NCI-H1436 (cell line): ENCODE results near the gene FAM53B.

Source experiments
- DNase-seq: peaks from one replicate; lab custom pipeline; 2025; lab: John Stamatoyannopoulos, UW

The FAM53B gene

DNA sequence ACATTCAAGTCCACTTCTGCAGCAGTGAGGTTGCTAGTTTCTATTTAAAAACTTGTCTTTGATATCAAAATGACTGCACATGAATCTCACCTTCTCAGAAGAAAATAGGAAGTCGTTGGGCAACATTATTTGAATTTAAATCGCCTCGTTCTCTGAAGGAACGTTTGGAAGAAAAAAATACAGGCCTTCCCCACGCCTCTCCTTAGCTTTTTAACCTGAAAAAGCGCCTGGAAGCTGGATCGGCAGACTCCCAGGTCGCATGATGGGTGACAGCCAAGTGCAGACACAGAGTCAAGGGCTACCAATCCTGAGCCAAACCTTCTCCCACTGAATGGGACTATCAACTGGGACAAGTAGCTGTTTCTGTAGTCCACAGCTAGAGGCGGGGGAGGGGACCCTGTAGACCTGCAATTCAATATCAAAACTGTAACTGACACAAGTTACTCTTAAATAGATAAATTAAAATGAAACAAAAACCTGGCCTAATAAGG, 2.2 kb downstream of the FAM53B start:
- DNase-seq, result no peak

DNA sequence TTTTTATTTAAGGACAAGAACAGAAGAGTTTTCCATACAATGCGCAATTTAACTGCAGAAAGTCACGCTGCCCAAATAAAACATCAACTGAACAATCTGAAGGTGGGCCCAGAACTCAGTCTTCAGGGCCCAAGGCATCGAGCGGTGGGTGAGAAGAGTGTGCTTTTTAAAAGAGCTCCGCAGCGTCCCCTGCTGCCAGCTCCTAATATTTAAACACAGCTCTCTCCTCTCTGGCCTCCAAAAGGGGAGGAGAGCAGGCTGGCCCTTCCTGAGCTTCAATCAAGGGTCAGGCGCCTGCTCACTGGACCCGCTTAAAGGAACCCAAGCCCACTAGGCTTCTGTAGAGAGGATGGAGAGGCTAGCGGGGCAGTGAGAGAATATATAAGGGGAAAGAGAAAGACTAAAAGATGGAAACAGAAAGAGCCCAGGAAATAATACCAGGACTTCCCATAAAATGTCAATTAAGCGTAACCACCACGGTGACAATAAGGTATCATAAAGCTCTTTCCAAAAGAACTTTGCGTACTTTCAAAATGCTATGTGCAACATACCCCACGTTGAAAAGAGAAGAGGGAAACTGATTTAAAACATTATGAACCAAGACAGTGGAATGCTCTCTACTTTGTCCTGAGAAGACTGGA, 2.8 kb downstream of the FAM53B start:
- DNase-seq, result peak; percentile 86

- no peak for DNase-seq
Observed at GRCh38 chr10:124740369-124741280, 3.6 kb downstream of the FAM53B start.

- no peak for DNase-seq
Observed at GRCh38 chr10:124739986-124740368, 4.2 kb downstream of the FAM53B start.

DNA sequence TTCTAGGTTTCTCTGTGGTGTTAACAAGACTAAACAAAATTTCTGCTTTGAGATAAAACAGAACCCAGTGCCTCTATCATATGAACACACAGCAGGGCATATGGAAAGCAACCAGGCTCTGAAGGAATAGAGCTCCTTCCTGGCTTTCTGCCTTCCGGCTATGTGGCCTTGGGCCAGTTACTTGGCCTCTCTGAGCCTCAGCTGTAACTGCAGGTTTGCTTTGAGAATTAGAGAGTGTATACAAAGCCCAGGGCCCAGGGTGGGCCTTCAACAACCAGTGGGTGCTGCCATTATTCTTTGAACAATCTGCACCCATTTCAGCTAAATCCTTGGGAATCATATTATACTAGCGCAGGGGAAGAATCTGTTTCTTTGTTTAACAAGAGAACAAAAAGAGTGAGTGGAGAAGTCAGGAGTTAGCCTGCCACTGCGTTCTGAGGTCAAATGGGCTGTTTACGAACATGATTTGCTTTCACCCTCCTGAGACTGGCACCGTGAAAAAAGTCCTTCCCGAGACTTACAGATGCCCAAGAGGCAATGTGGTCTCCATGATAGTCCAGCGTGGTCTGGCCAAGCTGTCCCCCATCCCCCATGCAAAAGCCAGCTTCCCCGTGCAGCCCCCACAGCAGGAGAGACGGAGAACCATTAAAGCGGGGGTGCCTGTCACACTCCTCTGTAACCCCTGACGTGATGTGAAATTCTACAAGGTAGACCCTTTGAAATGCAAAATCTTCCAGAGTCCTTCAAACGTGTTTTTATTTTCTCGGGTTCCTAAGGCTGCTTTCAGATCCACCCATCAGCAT, 4.9 kb downstream of the FAM53B start:
- no peak for DNase-seq

- no peak for DNase-seq
Observed at GRCh38 chr10:124738441-124738840, 5.7 kb downstream of the FAM53B start.

DNA sequence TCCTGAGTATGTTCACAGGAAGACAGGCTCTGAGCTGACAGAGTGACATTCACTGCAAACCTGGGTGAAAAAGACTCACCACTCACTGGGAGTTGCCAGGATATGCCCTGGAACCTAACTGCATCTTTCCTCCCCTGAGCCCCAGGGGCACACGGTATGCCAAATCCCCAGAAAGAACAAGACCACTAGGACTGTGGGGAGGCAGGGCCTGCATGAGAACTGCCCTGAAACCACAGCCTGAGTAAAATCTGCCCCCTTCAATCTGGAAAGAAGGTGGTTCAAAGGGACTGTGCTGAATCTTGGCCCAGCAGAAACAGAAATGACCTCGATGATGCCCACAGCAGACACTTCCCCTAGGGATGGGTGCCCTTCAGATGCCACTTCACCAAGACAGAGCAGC, 6.5 kb downstream of the FAM53B start:
- no peak for DNase-seq

GRCh38 chr10:124737221-124737620, 7.0 kb downstream of the FAM53B start:
- no peak for DNase-seq

GRCh38 chr10:124736491-124737136, 7.6 kb downstream of the FAM53B start:
- DNase-seq, result no peak

- DNase-seq, result no peak
Observed at GRCh38 chr10:124735491-124736286, 8.5 kb downstream of the FAM53B start.

- no peak for DNase-seq
Observed at GRCh38 chr10:124734311-124735166, 9.6 kb downstream of the FAM53B start.

DNA sequence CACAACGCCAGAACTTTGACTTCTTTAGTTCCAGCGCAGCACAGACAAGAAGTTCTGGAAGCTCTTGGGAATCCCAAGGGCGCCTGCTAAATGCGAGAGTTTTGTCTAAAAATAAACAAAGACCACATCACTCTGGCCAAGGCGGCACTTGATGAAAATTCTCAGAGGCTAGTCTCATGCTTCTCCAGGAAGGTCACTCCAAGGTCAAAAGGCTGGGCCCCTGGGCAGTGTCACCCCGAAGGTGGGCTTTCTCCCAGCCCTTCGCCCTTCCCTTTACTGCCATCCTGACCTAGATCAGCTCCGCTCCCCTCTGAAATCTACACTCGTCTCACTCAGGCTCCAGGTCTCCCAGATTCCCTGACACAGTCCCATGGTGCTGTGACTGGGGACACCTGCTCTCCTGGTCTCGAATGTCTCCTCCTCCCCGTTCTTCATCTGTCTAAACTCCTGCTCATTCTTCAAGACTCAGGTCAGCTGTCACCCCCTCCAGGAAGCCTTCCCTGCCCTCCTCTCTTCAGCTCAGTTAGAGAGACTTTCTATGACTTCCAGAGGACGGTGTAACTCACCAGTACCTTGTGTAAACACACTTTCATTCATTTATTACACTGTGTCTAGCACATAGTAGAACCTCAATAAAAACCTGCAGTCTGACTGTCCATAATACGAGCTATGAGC, 10.5 kb downstream of the FAM53B start:
- no peak for DNase-seq

DNA sequence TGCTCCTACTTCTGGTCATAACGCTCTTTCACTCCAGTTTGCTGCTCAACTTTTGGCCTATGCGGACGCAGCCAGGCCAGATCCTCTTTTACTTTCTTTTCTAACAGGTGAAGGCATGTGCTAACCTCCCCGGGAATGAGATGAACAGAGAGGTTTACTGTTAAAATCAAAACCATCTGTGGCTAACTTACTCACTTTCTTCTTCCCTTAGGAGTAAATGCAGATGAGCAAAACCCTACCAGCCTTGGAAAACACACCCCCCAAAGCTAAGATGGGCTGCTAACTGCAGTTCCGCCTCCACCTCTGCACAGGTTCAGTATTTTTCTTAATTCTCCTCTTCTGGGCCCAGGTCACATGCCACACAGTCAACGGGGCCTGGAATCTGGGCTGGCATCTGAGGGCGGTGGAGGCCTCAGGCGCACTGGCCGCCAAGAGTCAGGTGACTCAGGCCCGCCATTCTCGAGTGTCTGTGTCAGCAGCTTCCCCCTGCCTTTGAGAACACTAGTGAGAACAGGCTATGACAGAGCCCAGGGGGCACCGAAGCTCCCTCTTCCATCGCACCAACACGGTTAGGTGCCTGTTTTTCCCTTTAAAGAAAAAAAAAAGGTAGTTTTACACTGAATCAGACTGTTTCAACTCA, 11.1 kb downstream of the FAM53B start:
- no peak for DNase-seq

DNA sequence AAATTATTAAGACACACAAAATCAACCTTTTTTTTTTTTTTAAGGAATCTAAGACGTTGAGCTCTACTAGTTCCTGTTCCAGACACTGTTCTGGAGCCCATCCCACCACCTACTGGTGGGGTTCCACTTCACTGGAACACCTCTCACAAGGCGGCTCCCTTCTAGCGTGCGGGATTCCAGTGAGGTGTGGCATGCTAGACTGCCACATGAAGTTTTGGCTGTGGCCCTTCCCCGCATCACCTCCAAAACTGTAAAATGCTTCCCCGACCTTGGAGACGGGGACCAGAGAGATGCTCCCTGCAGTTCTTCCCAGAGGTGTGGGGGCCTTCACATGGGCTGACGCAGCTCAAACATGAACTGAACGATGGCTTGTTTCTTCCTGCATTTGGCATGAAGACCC, 12.6 kb downstream of the FAM53B start:
- DNase-seq, result no peak

- DNase-seq, result no peak
Observed at GRCh38 chr10:124730790-124731189, 13.4 kb downstream of the FAM53B start.

GRCh38 chr10:124728830-124729661, 15.1 kb downstream of the FAM53B start:
- no peak for DNase-seq

- DNase-seq, result no peak
Observed at GRCh38 chr10:124728071-124728829, 15.9 kb downstream of the FAM53B start.
